ENCODE data around the gene ASXL2.

DNA sequence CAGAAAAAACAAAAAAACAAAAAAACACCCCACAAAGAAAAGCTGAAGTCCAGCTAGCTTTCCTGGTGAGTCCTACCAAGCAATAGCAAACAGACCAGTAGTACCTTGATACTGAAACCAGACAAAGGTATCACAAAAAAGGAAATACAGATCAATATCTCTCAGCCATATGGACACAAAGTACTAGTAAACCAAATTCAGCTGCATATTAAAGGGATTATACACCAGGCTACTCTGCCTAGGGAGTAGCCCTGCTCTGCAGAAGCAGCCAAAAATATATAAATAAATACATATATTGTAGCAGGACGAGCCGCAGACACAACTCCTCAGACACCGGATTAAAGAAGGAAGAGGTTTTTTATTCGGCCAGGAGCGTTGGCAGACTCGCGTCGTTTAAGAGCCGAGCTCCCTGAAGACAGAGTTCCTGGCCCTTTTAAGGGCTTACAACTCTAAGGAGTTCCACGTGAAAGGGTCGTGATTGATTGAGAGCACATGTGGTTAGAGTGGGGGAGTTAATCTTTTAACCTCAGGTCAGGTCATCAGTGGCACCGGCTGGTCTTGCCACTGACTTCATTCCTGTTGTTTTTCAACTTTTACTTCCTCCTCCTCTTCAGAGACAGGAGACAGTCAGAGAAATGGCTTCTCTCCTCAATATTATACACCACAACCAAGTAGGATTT lies 166.5 kb downstream of the ASXL2 start:
- TF ChIP-seq CTCF (IDR thresholded peaks at IDR 0.05), result no peak
- no peak for TF ChIP-seq POLR2A (IDR thresholded peaks at IDR 0.05)
